Activated naive CD8-positive, alpha-beta T cell treated with anti-CD3 and anti-CD28 coated beads, Interleukin-2, amount 10 ng/mL, durations not matched to agents 7 days and 5 days (primary cell): ENCODE measurements around the gene CABP1. TPM values are rescaled to one million over a fixed set of nuclear protein-coding genes. Genes with fewer than 3 reads are reported as not detected.

Experiments
- ATAC-seq: fragments of 150-1000 bp; cut with Tn5 transposase; one replicate; pipeline ENCODE4 v1.10.0; 2021; ENCODE audit warnings: low read depth, moderate library complexity
- POLR2A ChIA-PET: fragments of 350-600 bp; sonication (Branson Sonifier 250); formaldehyde crosslinking; loops from one replicate; lab custom pipeline; 2021; ENCODE audit warnings: antibody characterized with exemption; lab: Charles Lee
- DNase-seq: peaks from one replicate; pipeline ENCODE4 v3.0.0; 2021
- H3K27ac Mint-ChIP-seq: one replicate; pipeline ENCODE4 v1.8.0; 2022; ENCODE audit warnings: mild to moderate bottlenecking, mixed read lengths
- H3K27me3 Mint-ChIP-seq: one replicate; pipeline ENCODE4 v1.8.0; 2022; ENCODE audit warnings: mild to moderate bottlenecking, moderate library complexity, mixed read lengths
- H3K36me3 Mint-ChIP-seq: one replicate; pipeline ENCODE4 v1.8.0; 2021; ENCODE audit warnings: mild to moderate bottlenecking, mixed read lengths
- H3K4me1 Mint-ChIP-seq: one replicate; pipeline ENCODE4 v1.8.0; 2021; ENCODE audit warnings: mixed read lengths
- H3K4me3 Mint-ChIP-seq: one replicate; pipeline ENCODE4 v1.8.0; 2022; ENCODE audit warnings: mild to moderate bottlenecking, moderate library complexity, mixed read lengths
- H3K9me3 Mint-ChIP-seq: one replicate; pipeline ENCODE4 v1.8.0; 2021; ENCODE audit warnings: mixed read lengths
- total RNA-seq, 2 experiments: library from RNA; stranded (reverse); gene quantifications; one replicate each; pipeline ENCODE4 v1.2.3, GENCODE V29; 2021

CABP1 gene
- total RNA-seq, 2 experiments from 2014 or later: 1.4 to 1.7 TPM

DNA sequence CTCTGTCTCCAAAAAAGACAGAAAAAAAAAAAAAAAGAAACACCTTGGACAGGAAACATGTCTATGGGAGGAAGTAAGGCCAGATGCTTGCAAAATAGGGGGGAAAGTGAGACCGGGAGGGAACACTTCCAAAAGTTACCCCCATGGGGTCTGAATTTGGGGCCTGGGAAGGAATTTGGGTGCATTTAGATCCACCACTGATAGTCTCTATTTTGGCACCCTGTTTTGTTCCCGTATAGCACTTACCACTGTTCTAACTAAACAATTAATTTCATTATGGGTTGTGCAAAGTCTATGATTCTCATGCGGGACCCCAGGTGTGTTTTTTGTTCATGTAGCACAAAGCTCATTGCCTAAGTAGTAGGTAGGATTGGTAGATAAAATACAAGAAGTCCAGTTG lies 45.1 kb downstream of the CABP1 start:
- DNase-seq (no peak), ATAC-seq (no peak)
- Mint-ChIP-seq H3K36me3 (peaks cover 2% of the 10 kb centered on the region), H3K4me3 (peak overlapping the region; percentile 93), H3K4me1 (peaks cover 30% of the 10 kb centered on the region), H3K9me3 (no peaks in the 10 kb centered on the region), H3K27me3 (no peaks in the 10 kb centered on the region), H3K27ac (no peak overlapping the region)
- POLR2A ChIA-PET: interaction anchor here (1.1 to 1.9 kb wide), 3 partner anchors 26 to 393 kb away, joined by 3 to 7 read pairs (median 4); partner anchors contain the start of genes POP5 and RNU4-1

DNA sequence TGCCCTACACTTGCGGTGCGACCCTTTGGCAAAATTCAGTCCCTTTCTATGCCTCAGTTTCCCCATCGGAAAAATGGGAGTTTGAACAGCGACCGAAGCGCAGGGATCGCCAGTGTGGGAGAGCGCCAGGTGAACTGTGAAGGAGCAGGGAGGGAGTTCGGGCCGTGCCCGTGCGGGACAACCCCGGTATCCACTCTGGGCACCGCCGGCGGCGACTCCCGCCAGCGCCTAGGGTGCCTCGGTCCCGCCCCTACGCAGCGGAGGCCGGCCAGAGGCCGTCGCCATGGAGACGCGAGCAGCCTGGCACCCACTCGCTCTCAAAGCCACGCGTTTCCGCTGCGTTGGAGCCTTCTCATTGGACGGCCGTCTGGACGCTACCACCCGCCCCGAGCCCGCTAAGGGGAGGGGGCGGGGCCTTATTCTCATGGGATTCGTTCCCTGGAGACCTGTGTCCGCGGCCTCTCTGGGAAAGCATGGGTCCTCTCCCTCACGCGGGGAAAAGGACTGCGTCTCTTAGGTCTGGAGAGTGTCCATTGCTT lies 45.8 kb downstream of the CABP1 start:
- Mint-ChIP-seq H3K9me3 (no peaks in the 10 kb centered on the region), H3K4me3 (peak overlapping the region; percentile 93), H3K36me3 (peaks cover 2% of the 10 kb centered on the region), H3K27me3 (no peaks in the 10 kb centered on the region), H3K27ac (peak overlapping the region; percentile 91), H3K4me1 (peaks cover 33% of the 10 kb centered on the region)
- DNase-seq (peak; percentile 94), ATAC-seq (peak; percentile 76)
- POLR2A ChIA-PET: interaction anchor here (0.6 to 1.9 kb wide), 8 partner anchors 12 to 393 kb away, joined by 3 to 7 read pairs (median 4); partner anchors contain the start of genes COX6A1, POP5 and RNU4-1

GRCh38 chr12:120686690-120687577 lies 46.5 kb downstream of the CABP1 start, which contains the start of gene MLEC:
TSS of gene MLEC (plus strand) at chr12:120687149. CDS start at chr12:120687297, 148 bp downstream.
- ATAC-seq (peak; percentile 87), DNase-seq (peak; percentile 99)
- Mint-ChIP-seq H3K4me3 (peak within 1 kb of the TSS; percentile 93), H3K27me3 (no peaks in the 10 kb centered on the region), H3K9me3 (no peaks in the 10 kb centered on the region), H3K4me1 (peaks cover 34% of the 10 kb centered on the region), H3K27ac (peak within 1 kb of the TSS; percentile 91), H3K36me3 (peaks cover 2% of the 10 kb centered on the region)
- POLR2A ChIA-PET: interaction anchor here (0.6 to 1.9 kb wide), 8 partner anchors 11 to 394 kb away, joined by 3 to 7 read pairs (median 4); partner anchors contain the start of genes COX6A1, POP5 and RNU4-1

- Mint-ChIP-seq H3K9me3 (no peaks in the 10 kb centered on the region), H3K4me3 (peak overlapping the region; percentile 90), H3K4me1 (peaks cover 42% of the 10 kb centered on the region), H3K27ac (peak overlapping the region; percentile 45), H3K36me3 (peaks cover 6% of the 10 kb centered on the region), H3K27me3 (no peaks in the 10 kb centered on the region)
- DNase-seq (peak; percentile 41), ATAC-seq (no peak)
- POLR2A ChIA-PET: interaction anchor here (1.9 kb wide), 2 partner anchors 10 to 395 kb away, joined by 4 read pairs; partner anchors contain the start of gene RNU4-1
Measured at GRCh38 chr12:120687578-120688289, 47.3 kb downstream of the CABP1 start.

GRCh38 chr12:120688527-120689071 lies 48.2 kb downstream of the CABP1 start:
- H3K36me3 Mint-ChIP-seq: peaks cover 8% of the 10 kb centered on the region
- POLR2A ChIA-PET: interaction anchor here (1.3 to 1.5 kb wide), 2 partner anchors 23 to 33 kb away, joined by 3 read pairs; no protein-coding TSS in a partner anchor
- H3K27ac Mint-ChIP-seq: peak overlapping the region; percentile 71
- peaks cover 47% of the 10 kb centered on the region for H3K4me1 Mint-ChIP-seq
- no peaks in the 10 kb centered on the region for H3K27me3 Mint-ChIP-seq
- DNase-seq: no peak
- peak overlapping the region; percentile 90 for H3K4me3 Mint-ChIP-seq
- no peaks in the 10 kb centered on the region for H3K9me3 Mint-ChIP-seq
- no peak for ATAC-seq

- Mint-ChIP-seq H3K27ac (no peak overlapping the region), H3K4me3 (peak overlapping the region; percentile 90), H3K27me3 (no peaks in the 10 kb centered on the region), H3K9me3 (no peaks in the 10 kb centered on the region), H3K4me1 (peaks cover 47% of the 10 kb centered on the region), H3K36me3 (peaks cover 8% of the 10 kb centered on the region)
- POLR2A ChIA-PET: interaction anchor here (1.3 to 1.5 kb wide), 2 partner anchors 22 to 32 kb away, joined by 3 read pairs; no protein-coding TSS in a partner anchor
- ATAC-seq: no peak
- DNase-seq: no peak
Measured at GRCh38 chr12:120689397-120690082, 49.1 kb downstream of the CABP1 start.

- ATAC-seq (no peak), DNase-seq (no peak)
- no peaks in the 10 kb centered on the region for H3K27me3 Mint-ChIP-seq
- H3K9me3 Mint-ChIP-seq: no peaks in the 10 kb centered on the region
- H3K4me3 Mint-ChIP-seq: no peak overlapping the region
- peaks cover 45% of the 10 kb centered on the region for H3K4me1 Mint-ChIP-seq
- H3K27ac Mint-ChIP-seq: no peak overlapping the region
- peaks cover 13% of the 10 kb centered on the region for H3K36me3 Mint-ChIP-seq
- POLR2A ChIA-PET: interaction anchor here (1.3 kb wide), 1 partner anchor 21 kb away, joined by 3 read pairs; no protein-coding TSS in a partner anchor
Measured at GRCh38 chr12:120690083-120690450, 49.6 kb downstream of the CABP1 start.

DNA sequence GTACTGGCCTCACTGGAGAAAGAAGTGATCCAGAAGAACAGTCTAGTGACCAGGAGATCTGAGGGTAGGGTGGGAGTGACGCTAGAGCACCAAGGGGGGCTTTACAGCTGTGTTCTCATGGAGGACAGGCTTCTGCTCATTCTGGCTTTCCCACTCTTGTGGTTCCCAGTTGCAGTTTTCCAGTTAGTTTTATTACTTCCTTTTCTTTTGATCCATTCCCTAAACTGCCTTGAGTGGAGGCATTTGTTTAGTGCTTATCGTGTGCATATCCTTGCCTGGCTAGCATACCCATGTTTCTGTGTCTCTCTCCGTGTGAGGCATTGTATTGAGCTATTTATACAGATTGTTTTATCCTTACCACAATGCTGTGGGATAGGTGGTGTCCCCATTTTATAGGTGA lies 50.6 kb downstream of the CABP1 start:
- Mint-ChIP-seq H3K9me3 (no peaks in the 10 kb centered on the region), H3K4me3 (no peak overlapping the region), H3K36me3 (peaks cover 13% of the 10 kb centered on the region), H3K4me1 (peaks cover 41% of the 10 kb centered on the region), H3K27me3 (no peaks in the 10 kb centered on the region), H3K27ac (no peak overlapping the region)
- POLR2A ChIA-PET: no interaction called here
- ATAC-seq (no peak), DNase-seq (no peak)

DNA sequence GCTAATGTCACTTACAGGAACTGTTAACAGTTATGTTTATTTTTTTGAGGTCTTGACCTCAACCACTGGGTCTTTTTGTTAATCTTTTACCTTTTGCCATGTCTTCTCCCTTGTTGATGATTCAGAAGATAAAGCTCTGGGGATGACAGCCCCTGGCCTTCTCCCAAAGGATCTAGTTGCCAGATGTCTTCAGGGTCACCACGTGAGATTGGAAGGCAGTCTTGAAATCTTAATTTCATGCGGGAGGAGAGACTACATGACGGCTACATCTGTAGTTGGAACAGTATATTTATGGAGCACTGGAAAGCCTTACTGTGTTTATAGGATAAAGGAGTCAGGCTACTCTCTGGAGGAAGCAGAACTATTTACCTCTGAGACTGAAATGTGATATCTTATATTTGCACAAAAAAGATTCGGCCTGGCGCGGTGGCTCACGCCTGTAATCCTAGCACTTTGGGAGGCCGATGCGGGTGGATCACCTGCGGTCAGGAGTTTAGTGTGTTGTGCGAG lies 52.2 kb downstream of the CABP1 start:
- peaks cover 14% of the 10 kb centered on the region for H3K36me3 Mint-ChIP-seq
- POLR2A ChIA-PET: interaction anchor here (0.6 kb wide), 1 partner anchor 56 kb away, joined by 4 read pairs; no protein-coding TSS in a partner anchor
- peaks cover 38% of the 10 kb centered on the region for H3K4me1 Mint-ChIP-seq
- ATAC-seq (no peak), DNase-seq (no peak)
- no peaks in the 10 kb centered on the region for H3K9me3 Mint-ChIP-seq
- peak overlapping the region; percentile 28 for H3K4me3 Mint-ChIP-seq
- peak overlapping the region; percentile 46 for H3K27ac Mint-ChIP-seq
- no peaks in the 10 kb centered on the region for H3K27me3 Mint-ChIP-seq

- Mint-ChIP-seq H3K4me3 (no peak overlapping the region), H3K27ac (no peak overlapping the region), H3K9me3 (no peaks in the 10 kb centered on the region), H3K27me3 (no peaks in the 10 kb centered on the region), H3K36me3 (peaks cover 14% of the 10 kb centered on the region), H3K4me1 (peaks cover 29% of the 10 kb centered on the region)
- ATAC-seq (no peak), DNase-seq (no peak)
- POLR2A ChIA-PET: no interaction called here
Measured at GRCh38 chr12:120693848-120694247, 53.4 kb downstream of the CABP1 start.

- Mint-ChIP-seq H3K9me3 (no peaks in the 10 kb centered on the region), H3K27me3 (no peaks in the 10 kb centered on the region), H3K36me3 (peaks cover 20% of the 10 kb centered on the region), H3K27ac (no peak overlapping the region), H3K4me3 (no peak overlapping the region), H3K4me1 (peaks cover 14% of the 10 kb centered on the region)
- no peak for DNase-seq
- ATAC-seq: no peak
- POLR2A ChIA-PET: no interaction called here
Measured at GRCh38 chr12:120696626-120697025, 56.2 kb downstream of the CABP1 start.

- peaks cover 21% of the 10 kb centered on the region for H3K36me3 Mint-ChIP-seq
- peaks cover 10% of the 10 kb centered on the region for H3K4me1 Mint-ChIP-seq
- no peaks in the 10 kb centered on the region for H3K9me3 Mint-ChIP-seq
- ATAC-seq: no peak
- no peak for DNase-seq
- POLR2A ChIA-PET: interaction anchor here (1.4 kb wide), 2 partner anchors 10 to 48 kb away, joined by 4 read pairs; partner anchors contain the start of gene MLEC
- H3K27me3 Mint-ChIP-seq: no peaks in the 10 kb centered on the region
- no peak overlapping the region for H3K4me3 Mint-ChIP-seq
- no peak overlapping the region for H3K27ac Mint-ChIP-seq
Measured at GRCh38 chr12:120697344-120697743, 56.9 kb downstream of the CABP1 start.
